ENCODE results near the gene ASXL3.

The ASXL3 gene

GRCh38 chr18:33757037-33757436 lies 179.0 kb downstream of the ASXL3 start (continued):
- TF ChIP-seq OSR1 (CRISPR knock-in tag; IDR thresholded peaks at IDR 0.05), result no peak
- TF ChIP-seq ISL1 (CRISPR knock-in tag; IDR thresholded peaks at IDR 0.05), result no peak
- no peak for TF ChIP-seq GLIS3 (CRISPR knock-in tag; IDR thresholded peaks at IDR 0.05)
- TF ChIP-seq ZNF8 (CRISPR knock-in tag; IDR thresholded peaks at IDR 0.05), result no peak
- no peak for TF ChIP-seq TCF4 (CRISPR knock-in tag; IDR thresholded peaks at IDR 0.05; ENCODE audit: borderline replicate concordance)
- no peak for TF ChIP-seq ARNTL (CRISPR knock-in tag; IDR thresholded peaks at IDR 0.05; ENCODE audit: borderline replicate concordance, low read depth)

DNA sequence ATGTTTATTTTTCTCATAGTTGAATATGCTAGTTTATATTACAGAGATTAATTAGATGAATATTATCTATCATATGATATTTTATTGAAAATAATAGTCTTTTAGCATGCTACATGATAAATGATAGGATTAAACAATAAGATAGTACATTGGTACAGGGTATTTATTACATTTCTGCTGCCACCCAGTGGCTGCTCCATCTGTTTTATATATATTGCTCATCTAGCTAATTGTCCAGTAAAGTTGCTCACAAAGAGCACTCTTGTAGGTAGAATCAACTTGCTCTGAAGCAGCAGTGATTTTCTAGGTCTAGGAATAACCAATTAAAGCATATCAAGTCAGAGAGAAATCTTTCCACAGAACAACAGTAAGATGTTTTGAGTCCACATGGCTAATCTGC lies 183.3 kb downstream of the ASXL3 start:
- TF ChIP-seq PPARA (CRISPR knock-in tag; IDR thresholded peaks at IDR 0.05; ENCODE audit: borderline replicate concordance) (no peak), OSR1 (CRISPR knock-in tag; IDR thresholded peaks at IDR 0.05) (no peak), ZNF565 (CRISPR knock-in tag; conservative IDR thresholded peaks at IDR 0.05; ENCODE audit: low read depth) (no peak), ZFP30 (CRISPR knock-in tag; IDR thresholded peaks at IDR 0.05) (no peak), TOX (CRISPR knock-in tag; IDR thresholded peaks at IDR 0.05; ENCODE audit: borderline replicate concordance) (no peak), ZNF70 (CRISPR knock-in tag; IDR thresholded peaks at IDR 0.05) (no peak)
- ATAC-seq, result 0 out of 3 replicates have a peak, but pooled peaks have one; percentile 52

GRCh38 chr18:33781429-33781828 lies 203.4 kb downstream of the ASXL3 start:
- no peak for ATAC-seq
- TF ChIP-seq ZNF70 (CRISPR knock-in tag; IDR thresholded peaks at IDR 0.05), result no peak
- no peak for TF ChIP-seq TCF4 (CRISPR knock-in tag; IDR thresholded peaks at IDR 0.05; ENCODE audit: borderline replicate concordance)
